GM21367 (cell line): Measurements from ENCODE around the gene PDIA5.

Source experiments
- ATAC-seq: cut with Tn5 transposase; IDR thresholded peaks from one replicate; pipeline ENCODE4 v1.9.1; 2021; ENCODE audit not compliant: unreplicated experiment

The PDIA5 gene

DNA sequence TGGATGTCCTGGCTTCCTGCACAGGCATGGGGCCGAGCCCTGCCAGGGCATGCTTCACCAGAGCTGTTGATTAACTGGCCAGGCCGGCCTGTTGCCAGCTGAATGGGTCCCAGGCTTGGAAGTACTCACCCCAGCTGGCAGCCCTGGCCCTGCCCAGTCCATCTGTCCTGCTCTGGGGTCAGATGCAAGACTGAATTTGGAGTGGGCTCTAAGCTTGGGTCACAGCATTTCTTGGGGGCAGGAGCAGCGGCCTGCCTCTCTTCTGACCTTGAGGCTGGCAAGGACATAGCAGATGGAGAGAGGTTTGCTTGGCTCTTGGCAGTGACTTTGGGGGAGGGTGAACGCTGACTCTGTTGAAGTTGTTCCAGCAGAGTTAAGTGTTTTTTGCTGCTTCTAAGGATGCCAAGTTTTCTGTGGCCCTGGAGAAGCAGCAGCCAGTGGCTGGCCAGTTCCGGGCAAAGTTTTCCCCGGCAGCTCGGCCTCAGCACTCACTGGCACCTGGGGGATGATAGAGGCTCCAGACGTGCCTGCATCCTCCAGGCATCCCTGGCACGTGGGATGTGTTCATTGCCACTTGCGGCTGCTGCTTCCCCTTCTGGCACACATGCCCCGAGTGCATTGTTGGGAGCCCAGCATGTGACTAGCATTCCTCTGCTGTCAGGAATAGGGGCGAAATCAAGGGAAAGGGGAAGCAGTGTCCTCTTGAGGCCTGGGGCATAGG lies 22.9 kb downstream of the PDIA5 start:
- ATAC-seq = no peak

DNA sequence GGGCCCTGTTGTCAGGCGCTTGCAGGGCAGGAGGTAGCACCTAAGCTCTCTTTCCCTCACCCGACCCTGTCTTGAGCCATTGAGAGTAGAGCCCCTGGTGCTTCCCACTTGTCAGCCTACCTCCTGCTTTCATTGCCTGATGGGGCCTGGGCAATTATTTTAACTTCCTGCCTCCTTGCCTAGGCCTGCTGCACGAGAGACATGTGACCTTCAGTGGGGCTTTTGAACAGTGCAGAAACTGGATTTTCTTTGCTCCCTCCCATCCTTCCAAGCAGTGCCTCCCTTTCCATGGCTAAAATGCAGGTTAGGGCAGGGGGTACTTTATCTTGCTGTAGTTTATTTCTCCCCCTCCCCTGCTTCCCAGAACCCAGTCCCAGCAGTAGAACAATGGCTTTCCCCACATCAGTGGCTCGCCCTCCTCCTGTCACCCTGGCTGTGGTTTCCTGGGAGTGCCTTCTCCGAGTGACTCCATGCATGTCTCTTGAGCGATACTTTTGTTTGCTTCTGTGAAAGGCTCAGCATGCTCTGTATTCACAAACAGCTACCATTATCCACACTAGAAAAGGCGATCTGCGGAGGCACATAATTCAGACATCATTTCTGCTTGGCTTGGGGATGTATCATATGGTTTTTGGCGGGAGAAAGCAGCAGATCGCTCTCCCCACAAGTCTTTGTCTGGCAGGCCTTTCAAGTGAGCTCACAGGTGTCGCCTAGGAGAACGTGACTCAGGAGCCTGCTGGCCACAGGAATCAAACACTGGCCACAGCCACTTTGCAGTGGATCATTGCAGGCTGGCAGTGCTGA lies 24.1 kb downstream of the PDIA5 start:
- no peak for ATAC-seq

- no peak for ATAC-seq
These were observed 25.4 kb downstream of the PDIA5 start for GRCh38 chr3:123092243-123092642.

DNA sequence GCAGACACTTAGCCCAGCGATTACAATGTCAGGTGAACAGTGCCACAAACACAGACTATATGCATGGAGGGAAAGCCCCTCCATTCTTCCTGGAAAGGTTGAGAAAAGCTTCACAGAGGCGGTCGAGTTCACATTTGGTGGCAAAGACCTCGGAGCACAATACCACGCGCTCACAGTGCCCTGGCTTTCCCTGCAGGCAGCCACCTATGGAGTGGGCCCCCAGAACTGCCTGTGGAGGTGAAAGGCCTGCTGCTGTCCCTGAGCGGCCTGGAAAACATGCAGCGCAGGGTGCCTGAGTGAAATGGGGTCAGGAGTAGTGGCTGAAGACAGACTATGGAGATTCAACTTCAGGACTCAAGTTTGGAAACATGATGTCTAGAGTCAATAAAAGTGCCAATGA lies 26.9 kb downstream of the PDIA5 start:
- no peak for ATAC-seq

DNA sequence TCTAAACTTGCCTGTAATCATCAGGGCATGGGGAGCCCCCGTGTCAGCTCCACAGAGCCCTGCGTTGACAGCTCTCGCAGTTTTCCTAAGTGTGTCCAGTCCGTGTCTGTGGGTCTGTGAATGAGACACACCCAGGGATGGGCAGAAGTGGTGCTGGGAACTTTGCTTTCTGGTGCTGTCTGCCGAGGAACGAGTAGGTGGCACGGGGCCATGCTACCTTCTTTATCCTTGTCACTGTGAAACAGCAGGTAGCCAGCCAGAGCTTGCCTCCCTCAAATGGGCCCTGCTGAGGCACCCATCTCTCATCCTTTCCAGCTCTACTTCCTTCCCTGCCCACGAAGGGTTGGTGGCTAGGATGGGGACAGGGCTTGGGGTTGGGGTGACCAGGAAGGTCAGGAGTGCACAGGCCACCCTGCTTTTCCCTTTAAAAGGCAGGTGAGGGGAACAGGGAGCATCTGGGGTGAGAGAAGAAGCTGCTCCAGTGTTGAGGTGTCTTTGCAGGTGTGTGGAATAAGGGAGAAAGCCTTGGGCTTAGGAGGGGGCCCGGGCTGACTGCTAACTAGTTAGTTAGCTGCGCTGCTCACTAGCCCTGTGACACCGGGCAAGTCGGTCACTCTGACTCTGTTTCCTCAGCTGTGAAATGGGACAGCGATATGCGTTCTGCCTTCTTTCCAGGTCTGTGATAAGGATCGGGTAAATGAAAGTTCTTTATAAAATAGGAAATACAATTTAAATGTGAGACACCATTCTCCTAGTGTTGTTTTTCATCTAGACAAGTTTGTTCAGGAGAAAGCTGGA lies 27.9 kb downstream of the PDIA5 start:
- ATAC-seq = no peak

- ATAC-seq = no peak
These were observed 29.3 kb downstream of the PDIA5 start for GRCh38 chr3:123096126-123096525.

GRCh38 chr3:123096731-123097130 lies 29.9 kb downstream of the PDIA5 start:
- no peak for ATAC-seq

- no peak for ATAC-seq
These were observed 31.9 kb downstream of the PDIA5 start for GRCh38 chr3:123098426-123099330.

DNA sequence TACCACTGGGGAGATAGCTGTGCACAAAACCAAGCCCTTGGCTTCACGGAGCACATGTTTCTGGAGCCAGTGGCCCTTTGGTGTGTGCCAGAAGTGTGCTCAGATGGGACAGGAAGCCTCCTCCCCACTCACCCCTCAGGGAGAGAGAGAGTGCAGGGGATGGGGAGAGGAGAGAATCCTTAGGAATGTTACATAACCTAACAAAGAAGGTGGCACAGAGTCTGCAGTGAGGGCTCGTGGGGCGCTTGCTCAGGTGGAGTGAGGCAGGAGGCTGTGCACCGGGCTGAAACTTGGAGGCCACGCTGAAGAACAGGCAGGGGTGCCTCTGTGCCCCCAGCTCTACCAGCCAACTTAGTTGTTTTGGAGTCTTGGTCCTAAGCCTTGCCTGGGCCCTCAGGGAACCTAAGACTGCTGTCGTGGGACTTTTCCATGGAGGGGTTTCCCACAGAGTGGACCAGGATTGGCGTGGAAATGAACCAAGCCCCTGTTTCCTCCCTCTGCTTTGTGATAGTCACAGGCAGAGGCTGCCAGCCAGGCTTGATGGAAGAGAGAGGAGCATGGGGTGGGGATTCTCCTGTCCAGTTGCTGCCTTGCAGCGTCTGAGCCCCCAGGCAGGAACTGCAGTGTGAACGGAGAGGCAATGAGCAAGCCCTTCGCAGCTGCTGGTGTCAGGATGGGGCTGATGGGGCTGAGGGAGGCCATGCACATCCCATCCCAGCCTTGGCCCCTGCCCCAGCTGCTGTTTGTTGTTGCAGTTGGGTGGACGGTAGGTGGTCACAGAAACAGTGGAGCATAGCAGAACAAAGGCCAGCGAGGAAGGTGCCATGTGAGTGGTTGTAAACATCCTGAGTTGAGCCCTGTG lies 32.7 kb downstream of the PDIA5 start:
- no peak for ATAC-seq

DNA sequence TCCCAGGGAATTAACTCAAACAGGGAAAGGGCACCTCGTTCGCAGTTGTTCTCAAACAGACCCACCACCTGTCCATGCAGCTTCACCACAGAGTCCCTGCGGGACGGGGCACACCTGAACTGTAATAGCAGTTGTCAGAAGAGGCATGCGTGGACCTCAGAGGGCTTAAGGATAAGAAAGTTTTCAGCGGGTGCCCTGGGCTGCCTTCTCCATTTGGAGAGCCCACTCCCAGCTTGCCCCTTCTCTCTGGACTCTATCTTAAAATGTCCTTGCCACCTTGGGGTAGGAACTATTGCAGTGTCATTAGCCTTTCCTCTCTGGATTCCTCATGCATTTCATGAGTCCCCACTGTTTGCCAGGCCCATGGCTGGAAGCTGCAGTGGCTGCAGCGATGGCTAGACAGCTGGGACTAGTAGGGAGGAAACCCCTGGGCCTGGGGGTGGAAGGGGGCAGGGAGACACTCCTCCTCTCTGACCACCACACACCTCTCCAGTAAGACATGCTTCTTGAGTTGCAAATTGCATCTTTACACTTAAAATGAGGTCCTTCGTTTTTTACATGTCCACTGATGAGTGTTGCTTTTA lies 33.5 kb downstream of the PDIA5 start:
- ATAC-seq = no peak

DNA sequence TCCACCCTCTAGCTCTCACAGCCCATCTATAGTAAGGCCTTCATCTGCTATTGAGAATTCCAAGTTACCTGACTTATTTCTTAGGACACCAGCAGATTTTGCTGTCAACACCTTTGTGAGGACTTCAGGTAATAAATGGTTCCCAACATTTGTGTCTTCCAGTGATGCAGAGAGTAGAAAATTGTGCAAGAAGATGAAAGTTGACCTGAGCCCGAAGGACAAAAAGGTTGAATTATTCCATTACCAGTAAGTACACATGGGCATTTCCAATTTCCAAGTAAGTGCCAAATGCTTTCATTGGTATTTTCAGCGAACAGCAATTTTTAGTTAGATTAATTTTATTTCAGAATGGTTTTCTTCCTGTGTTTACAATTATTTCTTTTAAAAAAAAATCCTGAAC lies 35.4 kb downstream of the PDIA5 start:
- ATAC-seq = no peak

GRCh38 chr3:123102826-123103225 lies 36.0 kb downstream of the PDIA5 start:
- no peak for ATAC-seq

DNA sequence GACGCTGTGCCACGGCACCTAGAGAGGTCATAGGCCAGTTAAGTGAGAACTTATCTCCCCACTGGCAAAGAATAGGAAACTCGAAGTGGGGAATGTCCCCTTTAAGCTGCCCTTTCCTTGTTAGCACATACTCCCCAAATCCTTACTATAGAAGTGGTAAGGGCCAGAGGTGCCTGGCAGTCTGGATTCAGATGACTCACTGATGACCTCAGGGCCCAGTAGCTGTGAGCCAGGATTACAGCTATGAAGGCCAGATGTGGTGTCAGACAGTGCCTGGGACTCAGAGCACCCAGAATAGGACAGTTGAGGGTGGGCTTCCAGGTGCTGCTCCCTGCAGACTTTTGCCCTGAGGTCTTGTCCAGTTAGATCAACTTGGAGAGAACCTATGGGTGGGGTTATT lies 37.7 kb downstream of the PDIA5 start:
- no peak for ATAC-seq

GRCh38 chr3:123105201-123106189 lies 38.7 kb downstream of the PDIA5 start:
- ATAC-seq = peak; percentile 42

GRCh38 chr3:123110282-123110975 lies 43.6 kb downstream of the PDIA5 start:
- ATAC-seq = no peak

- ATAC-seq = no peak
These were observed 44.3 kb downstream of the PDIA5 start for GRCh38 chr3:123110976-123111615.

GRCh38 chr3:123111640-123112039 lies 44.8 kb downstream of the PDIA5 start:
- ATAC-seq = no peak
